Neural progenitor cell (in vitro differentiated cells): ENCODE data around the gene KRT6B. TPM values are rescaled to one million over a fixed set of nuclear protein-coding genes. Genes with fewer than 3 reads are reported as not detected.

Experiments used
- DNase-seq: peaks from one replicate; pipeline ENCODE4 v3.0.0-alpha.2; 2016; ENCODE audit warnings: low spot score
- H2AFZ ChIP-seq: fragments of 200-600 bp; sonication (generic); replicated peaks from 2 replicates; pipeline ENCODE4 v1.6.1; 2016; ENCODE audit warnings: antibody characterized with exemption
- H3F3A ChIP-seq: fragments of 200-600 bp; sonication (generic); 2 replicates; pipeline ENCODE4 v1.6.1; 2016; ENCODE audit warnings: antibody characterized with exemption, low read depth
- H3K27ac ChIP-seq: fragments of 200-600 bp; sonication (generic); 2 replicates; pipeline ENCODE4 v1.5.1; 2016; ENCODE audit warnings: mild to moderate bottlenecking
- H3K27me3 ChIP-seq: fragments of 200-600 bp; sonication (generic); 2 replicates; pipeline ENCODE4 v1.6.1; 2016; ENCODE audit warnings: mild to moderate bottlenecking, moderate library complexity
- H3K36me3 ChIP-seq: fragments of 200-600 bp; sonication (generic); 2 replicates; pipeline ENCODE4 v1.5.1; 2016
- H3K4me1 ChIP-seq: fragments of 200-600 bp; sonication (generic); 2 replicates; pipeline ENCODE4 v1.6.1; 2016; ENCODE audit warnings: mixed run types
- H3K4me2 ChIP-seq: fragments of 200-600 bp; sonication (generic); 2 replicates; pipeline ENCODE4 v1.6.1; 2016
- H3K4me3 ChIP-seq: fragments of 200-600 bp; sonication (generic); 2 replicates; pipeline ENCODE4 v1.5.1; 2016
- H3K79me2 ChIP-seq: fragments of 200-600 bp; sonication (generic); 2 replicates; pipeline ENCODE4 v1.6.1; 2016; ENCODE audit warnings: low read depth
- H3K9ac ChIP-seq: fragments of 200-600 bp; sonication (generic); 2 replicates; pipeline ENCODE4 v1.6.1; 2016
- H3K9me3 ChIP-seq: fragments of 200-600 bp; sonication (generic); 2 replicates; pipeline ENCODE4 v1.5.1; 2016; ENCODE audit warnings: low read depth
- H4K20me1 ChIP-seq: fragments of 200-600 bp; sonication (generic); 2 replicates; pipeline ENCODE4 v1.6.1; 2016; ENCODE audit warnings: low read depth
- H3K27ac Mint-ChIP-seq: 3 replicates; pipeline ENCODE4 v1.8.0; 2021; ENCODE audit warnings: mixed read lengths
- H3K27me3 Mint-ChIP-seq: 2 replicates; pipeline ENCODE4 v1.8.0; 2022; ENCODE audit warnings: low read depth, mild to moderate bottlenecking, inconsistent platforms, moderate library complexity, mixed read lengths; ENCODE audit not compliant: insufficient read depth
- H3K36me3 Mint-ChIP-seq: 3 replicates; pipeline ENCODE4 v1.8.0; 2021; ENCODE audit warnings: mixed read lengths
- H3K4me1 Mint-ChIP-seq: 3 replicates; pipeline ENCODE4 v1.8.0; 2021; ENCODE audit warnings: mixed read lengths
- H3K4me3 Mint-ChIP-seq: 3 replicates; pipeline ENCODE4 v1.8.0; 2021; ENCODE audit warnings: mild to moderate bottlenecking, moderate library complexity, mixed read lengths
- H3K9me3 Mint-ChIP-seq: 3 replicates; pipeline ENCODE4 v1.8.0; 2020; ENCODE audit warnings: mixed read lengths
- CTCF ChIP-seq: fragments of 200-600 bp; sonication (generic); IDR thresholded peaks from 2 replicates; pipeline ENCODE4 v1.5.1; 2017; ENCODE audit warnings: antibody characterized with exemption, mild to moderate bottlenecking
- EZH2 ChIP-seq: fragments of 200-600 bp; sonication (generic); IDR thresholded peaks from 2 replicates; pipeline ENCODE4 v1.6.1; 2017; ENCODE audit warnings: antibody characterized with exemption, mild to moderate bottlenecking, moderate library complexity
- EZH2phosphoT487 ChIP-seq: fragments of 200-600 bp; sonication (generic); IDR thresholded peaks from 2 replicates; pipeline ENCODE4 v1.6.1; 2017; ENCODE audit warnings: antibody characterized with exemption
- total RNA-seq: library from RNA; depleted of rRNA; stranded (reverse); fragments of >200 nt; gene quantifications from 2 replicates; pipeline ENCODE4 v1.2.3, GENCODE V29; 2015; ENCODE audit warnings: low replicate concordance

KRT6B gene
- total RNA-seq, 1 donor from 2014 or later, result not detected

- Histone ChIP-seq H3K27ac (no peak overlapping the region), H4K20me1 (no peaks in the 10 kb centered on the region), H3K9me3 (no peaks in the 10 kb centered on the region), H3K36me3 (no peaks in the 10 kb centered on the region), H3K27me3 (no peaks in the 10 kb centered on the region), H3K4me2 (no peak overlapping the region), H3K4me3 (no peak overlapping the region), H3K9ac (no peak overlapping the region), H3K4me1 (peaks cover 4% of the 10 kb centered on the region), H3F3A (no peaks in the 10 kb centered on the region), H3K79me2 (no peaks in the 10 kb centered on the region), H2AFZ (no peak overlapping the region)
- H3K4me1 Mint-ChIP-seq, result peaks cover 5% of the 10 kb centered on the region
- H3K27ac Mint-ChIP-seq, result no peak overlapping the region
- H3K9me3 Mint-ChIP-seq, result no peaks in the 10 kb centered on the region
- TF ChIP-seq CTCF (no peak), EZH2 (no peak), EZH2phosphoT487 (no peak)
- no peaks in the 10 kb centered on the region for H3K36me3 Mint-ChIP-seq
- H3K27me3 Mint-ChIP-seq, result peaks cover 5% of the 10 kb centered on the region
- no peak overlapping the region for H3K4me3 Mint-ChIP-seq
- no peak for DNase-seq
These were observed 52.2 kb downstream of the KRT6B start for GRCh38 chr12:52399756-52400155.

DNA sequence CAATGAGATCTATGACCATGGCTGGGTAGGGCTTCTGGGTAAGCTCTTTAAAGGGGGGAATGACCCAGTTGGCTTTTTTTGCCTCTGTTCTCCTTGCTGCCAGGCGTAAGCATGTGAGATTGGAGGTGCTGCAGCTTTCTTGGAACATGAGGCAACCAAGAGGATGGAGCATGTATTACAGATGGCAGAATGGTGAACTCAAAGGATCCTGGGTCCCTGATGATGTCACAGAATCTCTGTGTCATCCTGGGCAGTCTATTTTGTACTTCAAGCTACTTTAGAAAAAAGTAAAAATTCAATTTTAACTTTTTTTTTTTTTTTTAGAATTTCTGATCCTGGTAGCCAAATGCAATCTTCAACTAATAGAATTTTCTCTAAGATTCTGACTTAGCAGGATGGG lies 53.8 kb downstream of the KRT6B start:
- peaks cover 3% of the 10 kb centered on the region for H3K4me1 Mint-ChIP-seq
- Histone ChIP-seq H3K9ac (no peak overlapping the region), H3K79me2 (no peaks in the 10 kb centered on the region), H2AFZ (no peak overlapping the region), H3K4me1 (peaks cover 4% of the 10 kb centered on the region), H3F3A (no peaks in the 10 kb centered on the region), H4K20me1 (no peaks in the 10 kb centered on the region), H3K27me3 (no peaks in the 10 kb centered on the region), H3K4me2 (no peak overlapping the region), H3K9me3 (no peaks in the 10 kb centered on the region), H3K36me3 (no peaks in the 10 kb centered on the region), H3K4me3 (no peak overlapping the region), H3K27ac (no peak overlapping the region)
- H3K36me3 Mint-ChIP-seq, result no peaks in the 10 kb centered on the region
- no peak overlapping the region for H3K4me3 Mint-ChIP-seq
- no peak for DNase-seq
- H3K27me3 Mint-ChIP-seq, result peaks cover 7% of the 10 kb centered on the region
- H3K27ac Mint-ChIP-seq, result no peak overlapping the region
- no peaks in the 10 kb centered on the region for H3K9me3 Mint-ChIP-seq
- TF ChIP-seq CTCF (no peak), EZH2 (no peak), EZH2phosphoT487 (no peak)

DNA sequence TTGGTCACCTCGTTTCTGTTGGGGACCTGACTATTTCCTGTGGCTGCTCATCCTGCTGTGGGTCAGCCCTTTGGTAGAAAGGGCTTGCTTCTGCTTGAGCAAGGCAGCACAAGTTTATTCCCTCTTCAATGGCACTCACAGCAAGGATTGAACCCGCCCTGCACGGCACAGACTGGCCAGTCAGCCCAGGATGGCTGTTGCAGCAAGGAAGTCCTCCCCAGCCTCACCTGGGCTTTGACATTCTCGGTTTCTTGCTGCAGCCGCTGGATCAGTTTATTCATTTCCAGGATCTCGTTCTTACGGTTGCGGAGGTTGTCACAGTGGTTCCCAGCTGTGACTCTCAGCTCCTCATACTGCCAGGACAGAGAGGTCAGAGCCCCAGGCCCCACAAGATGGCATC lies 55.3 kb downstream of the KRT6B start:
- Histone ChIP-seq H3K4me2 (no peak overlapping the region), H3K27ac (no peak overlapping the region), H3K79me2 (no peaks in the 10 kb centered on the region), H3K27me3 (no peaks in the 10 kb centered on the region), H3K9me3 (no peaks in the 10 kb centered on the region), H4K20me1 (no peaks in the 10 kb centered on the region), H3K4me1 (no peaks in the 10 kb centered on the region), H3F3A (no peaks in the 10 kb centered on the region), H2AFZ (no peak overlapping the region), H3K4me3 (no peak overlapping the region), H3K9ac (no peak overlapping the region), H3K36me3 (no peaks in the 10 kb centered on the region)
- Mint-ChIP-seq H3K4me3 (no peak overlapping the region), H3K9me3 (no peaks in the 10 kb centered on the region), H3K27me3 (peaks cover 8% of the 10 kb centered on the region), H3K36me3 (no peaks in the 10 kb centered on the region), H3K27ac (no peak overlapping the region), H3K4me1 (no peaks in the 10 kb centered on the region)
- TF ChIP-seq EZH2, result no peak
- TF ChIP-seq EZH2phosphoT487, result no peak
- TF ChIP-seq CTCF, result no peak
- DNase-seq, result no peak

Other genes starting within 250 kb of the KRT6B start
- gene KRT7, start 218.9 kb downstream of the KRT6B start, total RNA-seq, result 3.2 TPM in 1 of 2 replicates, not detected in the other
- gene KRT86, start 177.5 kb downstream of the KRT6B start, total RNA-seq, result not detected in 2 replicates
- gene KRT81, start 160.6 kb downstream of the KRT6B start, total RNA-seq, result 0.09 TPM in 1 of 2 replicates, not detected in the other
- not detected in 2 replicates for gene KRT83, start 130.7 kb downstream of the KRT6B start, total RNA-seq
- gene KRT85, start 84.7 kb downstream of the KRT6B start, total RNA-seq, result not detected in 2 replicates
- not detected in 2 replicates for gene KRT84, start 66.5 kb downstream of the KRT6B start, total RNA-seq
- gene KRT82, start 45.8 kb downstream of the KRT6B start, total RNA-seq, result not detected in 2 replicates
- not detected in 2 replicates for gene KRT75, start 17.8 kb downstream of the KRT6B start, total RNA-seq
- not detected in 2 replicates for gene KRT6C, start 21.7 kb upstream of the KRT6B start, total RNA-seq
- not detected in 2 replicates for gene KRT6A, start 41.1 kb upstream of the KRT6B start, total RNA-seq
- not detected in 2 replicates for gene KRT5, start 68.2 kb upstream of the KRT6B start, total RNA-seq
- gene KRT71, start 101.0 kb upstream of the KRT6B start, total RNA-seq, result not detected in 2 replicates
- not detected in 2 replicates for gene KRT74, start 121.7 kb upstream of the KRT6B start, total RNA-seq
- not detected in 2 replicates for gene KRT72, start 149.3 kb upstream of the KRT6B start, total RNA-seq
- not detected in 2 replicates for gene KRT73, start 166.4 kb upstream of the KRT6B start, total RNA-seq
- gene KRT2, start 200.1 kb upstream of the KRT6B start, total RNA-seq, result not detected in 2 replicates
- gene KRT1, start 228.3 kb upstream of the KRT6B start, total RNA-seq, result not detected in 2 replicates